Frontal cortex (tissue), 4 donors: ENCODE data around the gene EMILIN2. TPM values are rescaled to one million over a fixed set of nuclear protein-coding genes. Genes with fewer than 3 reads are reported as not detected.

Experiments
- DNase-seq, 2 donors: peaks; one replicate each; pipeline ENCODE4 v3.0.0; 2012; ENCODE audit warnings: low spot score in 2 of 2
- FAIRE-seq: peaks from 2 replicates; lab custom pipeline; 2012; peaks lifted over from hg19 to GRCh38; lab: Jason Lieb, UNC
- total RNA-seq: library from RNA; depleted of rRNA; stranded (reverse); fragments of >200 nt; gene quantifications from one replicate; pipeline ENCODE4 v1.2.3, GENCODE V29; 2014
- donor health status: control.
- donor health status: control.
- donor health status: control.

EMILIN2 gene
- total RNA-seq, 1 donor from 2014 or later = 1.6 TPM

DNA sequence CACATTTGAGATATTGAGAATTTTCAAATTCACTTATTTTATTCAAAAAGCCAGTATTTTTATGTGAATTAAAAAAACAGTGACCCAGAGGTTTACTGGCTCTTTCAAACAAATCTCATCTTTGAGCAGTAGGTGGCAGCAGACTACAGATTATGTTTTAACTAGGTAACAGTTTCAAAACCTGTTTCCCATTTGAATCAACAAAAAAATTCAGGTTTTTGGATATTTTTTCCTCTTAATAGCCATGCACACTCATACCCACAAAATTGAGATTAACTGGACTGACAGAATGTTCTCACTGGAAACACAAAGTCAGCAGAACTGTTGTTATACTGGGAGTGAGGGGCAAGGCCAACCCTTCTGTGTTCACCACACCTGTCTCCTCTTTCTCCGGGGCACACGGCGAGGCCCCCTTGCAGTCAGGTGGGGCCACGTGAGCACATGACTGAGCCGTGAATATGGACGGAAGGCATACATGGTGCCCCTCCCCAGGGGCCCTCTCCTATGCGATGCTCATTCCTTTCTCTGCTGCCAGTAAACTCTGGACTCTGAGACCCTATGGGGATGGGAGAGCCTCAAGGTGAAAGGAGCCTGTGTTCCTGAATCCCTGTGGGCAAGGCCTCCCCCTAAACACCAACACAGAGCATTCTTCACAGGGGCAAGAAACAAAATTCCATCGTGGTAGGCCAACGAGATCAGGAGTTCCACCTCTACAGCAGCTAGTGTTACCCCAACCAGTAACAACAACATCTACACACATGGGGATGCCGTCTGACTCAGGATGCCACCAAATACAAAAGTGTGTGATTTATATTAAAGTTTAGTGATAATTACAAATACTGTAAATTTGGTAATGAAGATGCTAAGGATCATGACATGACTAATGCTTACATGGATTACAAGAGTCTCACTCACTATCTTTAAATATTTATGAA, 85.7 kb downstream of the EMILIN2 start:
- DNase-seq = peak; percentile 55 to 69
- FAIRE-seq = peak; percentile 91

DNA sequence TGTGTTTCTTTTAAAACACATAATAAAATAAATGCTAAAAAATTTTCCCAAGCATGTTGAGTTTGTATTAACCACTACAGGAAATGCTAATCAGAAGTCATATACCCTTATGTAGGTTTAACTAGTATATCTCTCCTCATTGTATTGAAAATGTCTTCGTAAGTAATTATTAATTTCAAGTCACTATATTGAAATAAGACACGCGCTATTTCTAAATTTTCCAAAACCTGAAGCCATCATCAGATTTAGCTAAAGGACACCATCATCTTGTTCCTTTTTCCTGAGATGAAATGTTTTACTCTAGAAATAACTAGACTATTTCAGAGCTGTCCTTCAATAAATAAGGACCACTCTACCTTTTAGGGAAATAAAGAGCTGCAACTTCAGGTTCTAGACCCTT, 87.2 kb downstream of the EMILIN2 start:
- FAIRE-seq = no peak
- no peak for DNase-seq

DNA sequence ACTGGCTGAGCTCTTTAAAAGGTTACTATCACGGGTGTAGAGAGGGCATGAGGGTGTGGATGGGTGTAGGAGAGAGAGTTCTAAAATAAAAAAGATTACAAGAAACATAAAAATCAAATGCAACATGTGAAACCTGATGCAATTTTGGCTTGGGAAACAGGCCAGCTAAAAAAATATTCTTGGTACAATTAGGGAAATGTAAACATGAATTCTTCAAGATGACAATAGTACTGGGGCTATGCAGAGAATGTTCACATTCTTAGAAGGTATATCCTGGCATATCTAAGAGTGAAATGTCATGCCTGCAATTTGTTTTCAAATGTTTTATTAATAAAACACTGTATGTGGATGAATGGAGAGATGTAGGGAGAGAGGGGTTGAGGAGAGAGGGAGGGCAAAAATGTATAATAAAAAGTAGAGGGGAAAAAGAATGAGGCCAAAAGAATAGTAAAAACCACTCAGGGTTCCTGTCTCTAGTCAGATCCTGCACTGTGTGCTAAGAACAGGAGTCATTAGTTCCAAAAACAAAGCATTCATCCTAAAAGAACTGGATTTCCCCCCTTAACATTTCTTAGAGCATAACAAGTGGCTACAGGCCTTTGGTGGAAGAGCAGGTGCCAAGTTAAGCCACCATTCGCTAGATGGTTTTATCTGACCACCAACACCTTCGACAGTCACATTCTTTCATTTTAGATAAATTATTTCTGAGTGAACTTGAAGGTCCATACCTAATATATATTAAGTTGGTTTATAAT, 88.8 kb downstream of the EMILIN2 start:
- no peak for DNase-seq
- FAIRE-seq = no peak

- FAIRE-seq (no peak), DNase-seq (no peak)
Measured at GRCh38 chr18:2939317-2939716, 92.5 kb downstream of the EMILIN2 start.

DNA sequence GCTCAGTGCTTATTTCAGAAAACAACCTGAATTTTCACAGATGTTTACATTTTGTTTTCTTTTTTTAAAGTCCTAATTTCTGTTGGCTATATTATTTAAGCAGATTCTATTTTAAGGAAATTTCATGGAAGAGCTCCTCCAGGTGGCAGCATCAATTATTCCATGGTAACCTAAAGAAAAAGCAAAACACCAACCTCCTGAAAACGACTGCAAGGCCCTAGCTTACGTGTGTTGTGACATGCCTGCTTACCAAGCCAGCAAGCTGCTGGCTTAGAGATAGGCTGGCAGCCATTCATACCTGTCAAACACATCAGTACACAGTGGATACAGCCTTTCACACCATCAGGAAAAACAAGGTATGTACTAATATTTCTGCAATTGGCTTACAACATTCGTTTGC, 101.2 kb downstream of the EMILIN2 start:
- DNase-seq (no peak), FAIRE-seq (no peak)

DNA sequence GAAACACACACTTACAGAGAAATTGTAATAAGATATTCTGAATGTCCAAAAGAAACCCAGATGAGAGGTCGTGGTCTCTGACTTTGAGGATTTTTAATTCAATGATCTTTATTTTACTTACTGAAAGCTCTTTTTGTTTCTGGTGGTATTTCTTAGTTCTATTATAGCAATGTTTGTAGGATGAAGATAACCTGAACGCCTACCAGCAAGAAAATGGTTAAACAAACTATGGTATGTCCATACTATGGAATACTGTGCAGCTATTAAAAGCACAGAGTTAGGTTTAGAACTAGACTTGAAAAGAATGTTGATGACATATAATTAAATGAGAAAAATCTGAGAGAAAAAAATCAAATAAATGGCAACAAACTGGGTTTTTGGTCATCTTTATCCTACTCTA, 105.8 kb downstream of the EMILIN2 start:
- FAIRE-seq (no peak), DNase-seq (no peak)

GRCh38 chr18:2953935-2954653, 107.3 kb downstream of the EMILIN2 start:
- no peak for DNase-seq
- no peak for FAIRE-seq

- DNase-seq = no peak
- FAIRE-seq = no peak
Measured at GRCh38 chr18:2954869-2955645, 108.3 kb downstream of the EMILIN2 start.

- no peak for FAIRE-seq
Measured at GRCh38 chr18:2956056-2956455, 109.2 kb downstream of the EMILIN2 start.

GRCh38 chr18:2958819-2959298, 112.1 kb downstream of the EMILIN2 start:
- FAIRE-seq = no peak
- DNase-seq = no peak

More at GRCh38 chr18:2956056-2956455, 109.2 kb downstream of the EMILIN2 start:
- no peak for DNase-seq

GRCh38 chr18:2959341-2959740, 112.5 kb downstream of the EMILIN2 start:
- DNase-seq = no peak
- no peak for FAIRE-seq

GRCh38 chr18:2960983-2961696, 114.3 kb downstream of the EMILIN2 start:
- FAIRE-seq (no peak), DNase-seq (no peak)

DNA sequence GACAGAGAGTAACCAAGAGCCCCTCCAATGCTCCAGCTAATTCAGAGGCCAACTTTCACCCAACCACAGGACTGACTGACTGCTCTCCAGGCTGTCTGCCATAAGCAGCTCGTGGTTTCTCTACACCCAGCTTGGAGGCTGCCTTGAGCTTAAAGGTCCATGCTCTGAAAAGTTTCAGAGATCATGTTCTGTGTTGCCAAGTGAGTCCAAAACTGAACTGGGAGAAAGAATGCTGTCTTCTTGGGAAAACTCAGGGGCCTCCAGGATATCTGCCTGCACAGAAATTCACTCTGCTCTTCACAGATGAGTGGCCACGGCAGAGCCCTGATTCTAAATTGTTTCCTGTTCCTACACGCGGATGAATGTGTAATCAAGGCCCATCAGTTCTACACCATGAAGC, 115.0 kb downstream of the EMILIN2 start:
- DNase-seq (no peak), FAIRE-seq (no peak)

GRCh38 chr18:2963048-2963447, 116.2 kb downstream of the EMILIN2 start:
- no peak for FAIRE-seq
- no peak for DNase-seq

GRCh38 chr18:2964361-2965010, 117.7 kb downstream of the EMILIN2 start:
- DNase-seq (no peak), FAIRE-seq (no peak)
